ENCODE results near the gene BIRC6. TPM values are rescaled to one million over a fixed set of nuclear protein-coding genes. Genes with fewer than 3 reads are reported as not detected.
A peak's percentile ranks its signal among the peaks of the same experiment; 100 is the strongest.

The BIRC6 gene
- total RNA-seq, 1 donor from 2014 or later, result 82.4 TPM

DNA sequence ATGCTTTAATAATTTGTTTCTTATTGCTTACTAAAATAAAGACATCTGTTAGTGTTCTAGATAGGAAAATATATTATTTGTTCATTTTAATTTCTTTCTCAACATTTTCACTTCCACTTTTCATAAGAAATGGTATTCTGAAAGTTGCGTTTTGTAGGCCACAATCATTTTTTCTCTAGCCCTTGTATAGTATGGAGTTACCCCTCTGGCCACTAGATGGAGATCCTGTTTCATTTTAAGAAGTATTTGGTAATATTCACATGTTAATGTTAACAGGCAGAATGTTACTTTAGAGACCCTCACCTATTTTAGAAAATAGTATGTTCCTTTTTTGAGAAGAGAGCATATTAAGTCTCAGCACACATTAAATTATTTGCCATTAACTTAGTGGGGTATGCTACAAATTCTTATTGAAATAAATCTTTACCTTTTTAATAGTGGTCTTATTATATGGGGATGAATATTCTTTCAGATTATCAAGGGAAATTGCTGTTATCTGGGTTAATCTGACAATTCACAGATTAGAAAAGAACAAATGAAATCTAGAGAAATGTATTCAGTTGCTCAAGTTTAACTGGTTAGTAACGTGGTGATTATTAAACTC, 197.1 kb downstream of the BIRC6 start:
- Mint-ChIP-seq H3K4me3 (no peak overlapping the region), H3K36me3 (no peaks in the 10 kb centered on the region), H3K9me3 (no peaks in the 10 kb centered on the region), H3K27ac (no peak overlapping the region), H3K4me1 (ENCODE audit: unreplicated experiment) (no peaks in the 10 kb centered on the region), H3K27me3 (no peaks in the 10 kb centered on the region)
- TF ChIP-seq CTCF (conservative IDR thresholded peaks at IDR 0.05), result peak; percentile 86
- DNase-seq (ENCODE audit: extremely low spot score, unreplicated experiment), result no peak

- Mint-ChIP-seq H3K27ac (no peak overlapping the region), H3K27me3 (no peaks in the 10 kb centered on the region), H3K4me3 (no peak overlapping the region), H3K36me3 (peaks cover 17% of the 10 kb centered on the region), H3K4me1 (ENCODE audit: unreplicated experiment) (no peaks in the 10 kb centered on the region), H3K9me3 (no peaks in the 10 kb centered on the region)
- no peak for DNase-seq (ENCODE audit: extremely low spot score, unreplicated experiment)
- TF ChIP-seq CTCF (conservative IDR thresholded peaks at IDR 0.05), result no peak
Observed at GRCh38 chr2:32558492-32558891, 201.7 kb downstream of the BIRC6 start.

GRCh38 chr2:32559136-32559535, 202.3 kb downstream of the BIRC6 start:
- Mint-ChIP-seq H3K27me3 (no peaks in the 10 kb centered on the region), H3K27ac (no peak overlapping the region), H3K36me3 (peaks cover 20% of the 10 kb centered on the region), H3K9me3 (no peaks in the 10 kb centered on the region), H3K4me1 (ENCODE audit: unreplicated experiment) (no peaks in the 10 kb centered on the region), H3K4me3 (no peak overlapping the region)
- TF ChIP-seq CTCF (conservative IDR thresholded peaks at IDR 0.05), result no peak
- DNase-seq (ENCODE audit: extremely low spot score, unreplicated experiment), result no peak

DNA sequence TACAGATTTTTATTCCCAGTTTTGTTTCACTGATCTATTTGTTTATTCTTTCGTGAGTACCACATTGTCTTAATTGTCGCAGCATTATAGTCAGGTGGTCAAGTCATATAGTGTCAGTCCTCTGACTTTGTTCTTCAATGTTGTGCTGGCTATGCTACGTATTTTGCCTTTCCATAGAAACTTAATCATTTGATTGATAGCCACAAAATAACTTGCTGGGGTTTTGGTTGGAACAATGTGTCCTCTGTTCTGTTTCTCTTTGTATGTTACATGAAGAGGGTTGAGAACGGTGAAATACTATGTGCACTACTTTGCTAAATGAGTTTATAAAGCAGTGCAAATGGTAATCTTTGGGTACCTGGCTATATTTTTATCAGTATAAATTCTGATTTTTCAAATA, 206.1 kb downstream of the BIRC6 start:
- DNase-seq (ENCODE audit: extremely low spot score, unreplicated experiment), result no peak
- no peak overlapping the region for H3K27ac Mint-ChIP-seq

DNA sequence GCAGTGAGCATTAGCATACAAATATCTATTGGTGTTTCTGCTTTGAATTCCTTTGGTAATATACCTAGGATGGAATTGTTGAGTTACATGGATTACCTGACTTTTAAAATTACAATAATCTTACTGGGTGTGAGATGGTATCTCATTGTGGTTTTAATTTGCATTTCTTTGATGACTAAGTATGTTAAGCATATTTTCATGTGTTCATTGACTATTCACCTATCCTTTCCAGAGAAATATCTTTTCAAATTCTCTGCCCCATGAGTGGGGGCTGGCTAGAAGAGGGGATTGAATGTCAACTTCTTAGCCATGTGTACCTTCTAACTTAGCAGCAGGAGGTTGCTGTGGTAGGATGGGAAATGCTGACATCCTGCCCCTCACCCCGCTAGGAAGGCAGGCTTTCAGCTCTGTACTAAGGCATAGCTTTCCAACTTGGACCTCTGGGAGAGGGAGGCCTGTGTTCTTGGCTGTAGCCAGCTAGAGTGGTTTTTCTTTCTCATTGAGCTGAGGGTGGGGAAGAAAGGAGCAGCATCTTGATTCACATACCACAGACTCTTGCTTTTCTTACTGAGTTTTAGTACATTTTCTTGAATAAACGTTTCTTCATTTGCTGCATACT, 207.7 kb downstream of the BIRC6 start:
- no peaks in the 10 kb centered on the region for H3K4me1 Mint-ChIP-seq (ENCODE audit: unreplicated experiment)
- no peaks in the 10 kb centered on the region for H3K27me3 Mint-ChIP-seq
- no peak for DNase-seq (ENCODE audit: extremely low spot score, unreplicated experiment)
- no peaks in the 10 kb centered on the region for H3K9me3 Mint-ChIP-seq
- peaks cover 43% of the 10 kb centered on the region for H3K36me3 Mint-ChIP-seq
- H3K4me3 Mint-ChIP-seq, result no peak overlapping the region
- H3K27ac Mint-ChIP-seq, result no peak overlapping the region
- TF ChIP-seq CTCF (conservative IDR thresholded peaks at IDR 0.05), result no peak

More for the DNA sequence above, 206.1 kb downstream of the BIRC6 start:
- H3K4me1 Mint-ChIP-seq (ENCODE audit: unreplicated experiment), result no peaks in the 10 kb centered on the region
- no peaks in the 10 kb centered on the region for H3K27me3 Mint-ChIP-seq
- H3K9me3 Mint-ChIP-seq, result no peaks in the 10 kb centered on the region
- H3K36me3 Mint-ChIP-seq, result peaks cover 45% of the 10 kb centered on the region
- TF ChIP-seq CTCF (conservative IDR thresholded peaks at IDR 0.05), result no peak
- no peak overlapping the region for H3K4me3 Mint-ChIP-seq
